Thymus (tissue), 14 donors: ENCODE results near the gene DVL2. TPM values are rescaled to one million over a fixed set of nuclear protein-coding genes. Genes with fewer than 3 reads are reported as not detected.

Source experiments
- DNase-seq, 9 donors: peaks; one replicate each; pipeline ENCODE4 v3.0.0-alpha.2; 2013; ENCODE audit warnings: low spot score in 9 of 9, low read depth in 6 of 9, missing footprints in 1 of 9
- H3K27ac ChIP-seq, 2 donors: one replicate each; pipeline ENCODE4 v1.5.1; 2013; ENCODE audit warnings: control low read depth in 1 of 2, low read depth in 1 of 2, low read length in 1 of 2, mild to moderate bottlenecking in 1 of 2, moderate library complexity in 1 of 2
- H3K27me3 ChIP-seq, 2 donors: one replicate each; pipeline ENCODE4 v1.5.1; 2013; ENCODE audit warnings: low read length in 1 of 2; ENCODE audit not compliant: control insufficient read depth in 2 of 2, insufficient read depth in 1 of 2
- H3K36me3 ChIP-seq, 2 donors: one replicate each; pipeline ENCODE4 v1.5.1; 2013; ENCODE audit warnings: low read length in 1 of 2, mild to moderate bottlenecking in 1 of 2, moderate library complexity in 1 of 2; ENCODE audit not compliant: control insufficient read depth in 2 of 2, insufficient read depth in 2 of 2
- H3K4me1 ChIP-seq, 2 donors: one replicate each; pipeline ENCODE4 v1.5.1; 2013; ENCODE audit warnings: low read length in 2 of 2; ENCODE audit not compliant: control insufficient read depth in 2 of 2, insufficient read depth in 2 of 2
- H3K4me3 ChIP-seq, 2 donors: one replicate each; pipeline ENCODE4 v1.5.1; 2013; ENCODE audit warnings: low read length in 2 of 2, control low read depth in 1 of 2, mild to moderate bottlenecking in 1 of 2
- H3K9me3 ChIP-seq, 2 donors: one replicate each; pipeline ENCODE4 v1.5.1; 2013; ENCODE audit warnings: low read length in 1 of 2, mild to moderate bottlenecking in 1 of 2; ENCODE audit not compliant: control insufficient read depth in 2 of 2, insufficient read depth in 1 of 2
- WGBS: extraction: QIAGEN DNeasy Blood & Tissue Kit; methylation state at CpG from one replicate; pipeline ENCODE4 v1.1.7; 2013; 5-methylcytosine and 5-hydroxymethylcytosine counted together
- long read RNA-seq, 10 donors: transcript quantifications; one replicate each; lab custom pipeline, GENCODE V29; 2026
- polyA plus RNA-seq: library from polyadenylated mRNA; stranded (reverse); fragments of 200-250 nt; gene quantifications from one replicate; pipeline ENCODE4 v1.2.3, GENCODE V29; 2013
- total RNA-seq: library from RNA; stranded (reverse); fragments of 120-200 nt; gene quantifications from one replicate; pipeline ENCODE4 v1.2.4, GENCODE V29; 2013
- donor health status: healthy.

The DVL2 gene
- total RNA-seq: 21.8 TPM
- 26.6 TPM for polyA plus RNA-seq
- long read RNA-seq, donor 1: 0 reads
- long read RNA-seq, donor 2: 0 reads
- long read RNA-seq, donor 3, partial matches to known transcripts: 0 of 4 reads
- long read RNA-seq, donor 3, other reads (novel, unspliced or antisense): 0 of 4 reads
- long read RNA-seq, donor 4, partial matches to known transcripts: 0 of 2 reads
- long read RNA-seq, donor 4, other reads (novel, unspliced or antisense): 0 of 2 reads
- long read RNA-seq, donor 5, partial matches to known transcripts: 0 of 4 reads
- long read RNA-seq, donor 5, other reads (novel, unspliced or antisense): 0 of 4 reads
- long read RNA-seq, donor 6, partial matches to known transcripts: 0 of 3 reads
- long read RNA-seq, donor 6, other reads (novel, unspliced or antisense): 0 of 3 reads
- long read RNA-seq, donor 7, partial matches to known transcripts: 0 of 3 reads
- long read RNA-seq, donor 7, other reads (novel, unspliced or antisense): 0 of 3 reads
- long read RNA-seq, donor 8, partial matches to known transcripts: 0 of 1 reads
- long read RNA-seq, donor 8, other reads (novel, unspliced or antisense): 0 of 1 reads
- long read RNA-seq, donor 9, partial matches to known transcripts: 0 of 1 reads
- long read RNA-seq, donor 9, other reads (novel, unspliced or antisense): 0 of 1 reads
- long read RNA-seq, donor 10, transcript DVL2-201 (15 exons, 3,018 nt): major isoform, 5 of 6 reads
- long read RNA-seq, donor 10, partial matches to known transcripts: 0 of 6 reads
- long read RNA-seq, donor 10, other reads (novel, unspliced or antisense): 0 of 6 reads

DNA sequence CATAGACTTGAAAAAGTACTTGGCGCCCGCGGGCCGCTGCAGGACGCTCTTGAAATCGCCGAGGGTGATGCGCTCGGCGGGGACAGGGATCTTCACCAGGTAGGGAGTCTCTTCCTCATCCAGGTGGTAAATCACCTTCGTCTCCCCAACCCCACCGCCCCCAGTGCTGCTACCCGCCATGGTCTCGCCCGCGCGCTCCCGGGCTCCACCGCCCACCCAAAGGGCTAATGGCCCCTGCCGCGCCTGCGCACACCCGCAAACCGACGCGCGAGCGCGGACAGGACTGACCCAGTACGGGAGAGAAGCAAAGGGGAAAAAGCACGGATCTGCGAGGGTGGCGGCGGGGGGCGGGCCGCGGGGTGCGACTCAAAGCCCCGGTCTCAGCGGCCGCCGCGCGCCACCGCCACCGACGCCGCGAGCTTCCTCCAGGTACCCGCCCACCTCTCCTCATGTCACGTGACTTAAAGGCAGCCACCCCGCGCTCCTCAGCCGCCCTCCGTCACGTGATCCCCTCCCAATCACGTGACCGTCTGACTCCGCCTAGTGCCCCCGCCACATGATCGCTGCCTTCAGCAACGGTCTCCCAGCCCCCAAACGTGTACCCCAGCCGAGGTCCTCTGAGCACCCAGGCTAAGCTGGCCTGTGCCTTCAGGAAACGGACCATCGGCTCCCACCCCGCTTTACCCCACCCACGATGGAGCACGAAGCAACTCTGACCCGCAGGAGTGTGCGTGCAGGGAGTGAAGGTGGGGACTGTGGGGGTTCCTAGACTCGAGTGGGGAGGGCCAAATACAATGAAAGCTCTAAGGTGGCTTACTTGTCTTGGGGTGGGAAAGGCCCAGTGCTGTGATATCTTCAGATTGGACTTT lies at the start of gene DVL2:
Gene DVL2 (minus strand): TSS at position 435 of the 869 bp plus-strand sequence. CDS start 255 bp downstream, at position 180.
- H3K36me3 ChIP-seq: peaks cover 31 to 45% of the 10 kb centered on the region in 2 donors
- no peaks in the 10 kb centered on the region for H3K27me3 ChIP-seq
- peaks cover 29 to 42% of the 10 kb centered on the region in 2 donors for H3K4me1 ChIP-seq
- DNase-seq: peak in 8 of 9 donors; percentile 88 to 97 (median 95)
- no peaks in the 10 kb centered on the region for H3K9me3 ChIP-seq
- H3K27ac ChIP-seq: peak within 1 kb of the TSS; percentile 72 to 91
- WGBS: under 1% methylated on average over 72 of the region's 72 CpGs
- H3K4me3 ChIP-seq: peak within 1 kb of the TSS; percentile 87 to 91

DNA sequence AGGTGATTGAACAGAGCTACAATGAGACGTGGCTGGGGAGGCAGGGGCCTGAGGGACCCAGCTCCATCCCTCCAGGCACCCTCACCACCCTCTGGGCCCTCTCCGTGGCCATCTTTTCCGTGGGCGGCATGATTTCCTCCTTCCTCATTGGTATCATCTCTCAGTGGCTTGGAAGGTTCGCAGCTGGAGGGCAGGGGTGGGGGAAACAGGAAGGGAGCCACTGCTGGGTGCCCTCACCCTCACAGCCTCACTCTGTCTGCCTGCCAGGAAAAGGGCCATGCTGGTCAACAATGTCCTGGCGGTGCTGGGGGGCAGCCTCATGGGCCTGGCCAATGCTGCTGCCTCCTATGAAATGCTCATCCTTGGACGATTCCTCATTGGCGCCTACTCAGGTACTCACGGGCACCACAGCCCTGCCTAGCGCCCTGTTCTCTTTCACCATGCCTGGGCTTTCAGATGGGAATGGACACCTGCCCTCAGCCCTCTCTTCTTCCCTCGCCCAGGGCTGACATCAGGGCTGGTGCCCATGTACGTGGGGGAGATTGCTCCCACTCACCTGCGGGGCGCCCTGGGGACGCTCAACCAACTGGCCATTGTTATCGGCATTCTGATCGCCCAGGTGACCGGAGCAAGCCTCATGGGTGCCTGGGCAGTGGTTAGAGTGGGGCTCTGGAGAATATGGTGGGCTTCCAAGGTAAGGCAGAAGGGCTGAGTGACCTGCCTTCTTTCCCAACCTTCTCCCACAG lies 49.3 kb upstream of the DVL2 start:
- H3K27me3 ChIP-seq: peaks cover 33 to 88% of the 10 kb centered on the region in 2 donors
- peaks cover 0 to 13% of the 10 kb centered on the region in 2 donors for H3K9me3 ChIP-seq
- H3K27ac ChIP-seq: no peak overlapping the region
- no peak for DNase-seq
- peaks cover 19 to 24% of the 10 kb centered on the region in 2 donors for H3K4me1 ChIP-seq
- H3K36me3 ChIP-seq: no peaks in the 10 kb centered on the region
- 84% methylated on average over 18 of the region's 18 CpGs for WGBS
- no peak overlapping the region for H3K4me3 ChIP-seq

DNA sequence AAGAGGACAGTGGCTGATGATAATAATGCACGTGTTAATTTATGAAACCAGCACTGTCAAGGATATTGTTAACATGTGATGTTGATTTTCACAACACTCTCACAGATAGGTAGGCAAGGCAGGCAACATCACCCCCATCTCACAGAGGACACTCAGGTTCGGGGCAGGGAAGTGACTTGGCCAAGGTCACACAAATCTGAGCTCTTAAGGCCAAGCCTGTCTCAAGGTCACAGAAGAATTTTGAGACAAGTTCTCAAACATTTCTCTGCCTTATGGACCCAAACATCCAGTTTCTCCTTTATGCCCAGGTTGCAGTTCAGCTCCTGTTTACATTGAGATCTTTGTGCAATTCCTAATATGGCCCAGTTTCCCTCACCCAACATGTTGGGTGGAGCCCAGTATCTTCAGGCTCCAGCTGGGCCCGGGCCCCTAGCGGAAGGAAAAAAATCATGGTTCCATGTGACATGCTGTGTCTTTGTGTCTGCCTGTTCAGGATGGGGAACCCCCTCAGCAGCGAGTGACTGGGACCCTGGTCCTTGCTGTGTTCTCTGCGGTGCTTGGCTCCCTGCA lies 48.5 kb upstream of the DVL2 start:
- no peak overlapping the region for H3K27ac ChIP-seq
- no peaks in the 10 kb centered on the region for H3K36me3 ChIP-seq
- H3K4me3 ChIP-seq: no peak overlapping the region
- 71% methylated on average over 6 of the region's 6 CpGs for WGBS
- peaks cover 33 to 84% of the 10 kb centered on the region in 2 donors for H3K27me3 ChIP-seq
- H3K9me3 ChIP-seq: peaks cover 0 to 13% of the 10 kb centered on the region in 2 donors
- no peak for DNase-seq
- peaks cover 19 to 24% of the 10 kb centered on the region in 2 donors for H3K4me1 ChIP-seq

DNA sequence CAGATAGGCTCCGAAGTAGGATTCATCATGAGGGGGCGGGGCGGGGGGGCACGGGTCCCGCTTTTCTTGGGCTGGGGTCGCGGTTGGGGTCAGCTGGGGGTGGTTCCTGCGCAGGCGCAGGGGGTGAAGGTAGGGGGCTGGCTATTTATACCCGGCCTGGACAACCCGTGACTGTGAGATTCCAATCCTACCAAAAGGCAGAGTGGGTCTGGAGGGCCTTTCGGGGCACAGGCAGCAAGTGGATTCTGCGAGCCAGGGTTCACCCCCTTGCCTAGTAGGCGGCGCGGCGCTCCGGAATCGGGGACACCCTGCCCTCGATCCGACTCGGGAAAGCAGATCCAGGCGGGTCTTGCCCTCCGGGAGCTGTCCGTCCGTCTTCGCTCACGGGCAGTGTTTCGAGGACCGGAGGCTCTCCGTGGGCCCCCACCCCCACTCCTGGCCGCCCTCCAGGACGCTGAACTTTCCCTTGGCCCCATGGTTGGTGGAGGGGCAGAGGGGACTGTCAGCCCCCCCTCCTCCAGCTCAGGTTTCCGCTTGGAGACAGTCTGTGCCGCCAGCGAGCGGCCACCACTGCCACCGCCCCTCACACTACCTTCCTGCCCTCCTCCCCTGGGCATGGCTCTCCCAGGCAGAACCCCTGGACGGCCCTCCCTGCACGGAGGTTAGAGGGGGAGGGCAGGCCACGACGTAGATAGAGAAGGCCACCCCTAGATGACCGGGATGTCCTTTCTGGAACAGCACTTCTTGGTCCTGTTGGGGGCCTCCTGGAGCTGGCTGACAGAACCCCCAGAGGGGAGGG lies 47.8 kb upstream of the DVL2 start:
- H3K9me3 ChIP-seq: peaks cover 0 to 13% of the 10 kb centered on the region in 2 donors
- H3K36me3 ChIP-seq: no peaks in the 10 kb centered on the region
- no peak for DNase-seq
- 3% methylated on average over 43 of the region's 43 CpGs for whole genome bisulfite sequencing
- H3K4me1 ChIP-seq: peaks cover 19 to 24% of the 10 kb centered on the region in 2 donors
- peaks cover 33 to 77% of the 10 kb centered on the region in 2 donors for H3K27me3 ChIP-seq
- H3K4me3 ChIP-seq: peak overlapping the region; percentile 27 to 35
- no peak overlapping the region for H3K27ac ChIP-seq

DNA sequence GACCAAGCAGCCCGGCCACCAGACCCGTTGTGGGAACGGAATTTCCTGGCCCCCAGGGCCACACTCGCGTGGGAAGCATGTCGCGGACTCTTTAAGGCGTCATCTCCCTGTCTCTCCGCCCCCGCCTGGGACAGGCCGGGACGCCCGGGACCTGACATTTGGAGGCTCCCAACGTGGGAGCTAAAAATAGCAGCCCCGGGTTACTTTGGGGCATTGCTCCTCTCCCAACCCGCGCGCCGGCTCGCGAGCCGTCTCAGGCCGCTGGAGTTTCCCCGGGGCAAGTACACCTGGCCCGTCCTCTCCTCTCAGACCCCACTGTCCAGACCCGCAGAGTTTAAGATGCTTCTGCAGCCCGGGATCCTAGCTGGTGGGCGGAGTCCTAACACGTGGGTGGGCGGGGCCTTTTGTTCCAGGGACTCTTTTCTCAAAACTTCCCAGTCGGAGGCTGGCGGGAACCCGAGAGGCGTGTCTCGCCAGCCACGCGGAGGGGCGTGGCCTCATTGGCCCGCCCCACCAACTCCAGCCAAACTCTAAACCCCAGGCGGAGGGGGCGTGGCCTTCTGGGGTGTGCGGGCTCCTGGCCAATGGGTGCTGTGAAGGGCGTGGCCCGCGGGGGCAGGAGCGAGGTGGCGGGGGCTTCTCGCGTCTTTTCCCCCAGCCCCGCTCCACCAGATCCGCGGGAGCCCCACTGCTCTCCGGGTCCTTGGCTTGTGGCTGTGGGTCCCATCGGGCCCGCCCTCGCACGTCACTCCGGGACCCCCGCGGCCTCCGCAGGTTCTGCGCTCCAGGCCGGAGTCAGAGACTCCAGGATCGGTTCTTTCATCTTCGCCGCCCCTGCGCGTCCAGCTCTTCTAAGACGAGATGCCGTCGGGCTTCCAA lies 47.0 kb upstream of the DVL2 start, which contains the start of gene SLC2A4:
Gene SLC2A4 (plus strand): TSS at position 645 of the 879 bp plus-strand sequence. CDS start 217 bp downstream, at position 862.
- peak within 1 kb of the TSS; percentile 27 to 35 for H3K4me3 ChIP-seq
- peak within 1 kb of the TSS; percentile 46 to 68 for H3K27ac ChIP-seq
- H3K9me3 ChIP-seq: peaks cover 0 to 13% of the 10 kb centered on the region in 2 donors
- H3K27me3 ChIP-seq: peaks cover 33 to 70% of the 10 kb centered on the region in 2 donors
- DNase-seq: peak in 7 of 9 donors; percentile 58 to 89 (median 77)
- H3K4me1 ChIP-seq: peaks cover 19 to 24% of the 10 kb centered on the region in 2 donors
- 1% methylated on average over 71 of the region's 71 CpGs for WGBS
- H3K36me3 ChIP-seq: no peaks in the 10 kb centered on the region

DNA sequence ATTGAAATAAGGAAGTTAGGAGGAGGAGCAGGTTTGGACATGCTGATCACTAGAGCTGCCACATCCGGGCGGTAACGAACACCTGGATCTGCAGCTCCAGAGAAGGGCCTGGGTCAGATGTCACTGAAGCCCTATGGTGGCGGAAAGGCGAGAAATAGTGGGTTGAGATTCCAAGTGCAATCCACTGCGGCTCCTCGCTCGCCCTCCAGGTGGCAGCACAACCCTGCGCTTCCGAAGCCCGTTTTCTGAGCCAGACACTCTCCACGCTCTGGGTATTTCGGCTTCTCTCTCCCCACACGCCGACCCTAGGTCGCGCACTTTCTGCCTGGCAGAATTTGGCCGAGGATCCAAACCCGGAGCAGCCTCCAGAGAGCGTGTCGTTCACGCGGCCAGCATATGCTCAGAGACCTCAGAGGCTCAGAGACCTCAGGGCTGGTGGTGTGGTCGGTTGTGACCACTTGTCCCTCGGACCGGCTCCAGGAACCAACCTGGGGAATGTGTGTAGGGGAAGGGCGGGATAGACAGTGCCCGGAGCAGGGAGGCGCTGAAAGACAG lies 46.3 kb upstream of the DVL2 start:
- H3K9me3 ChIP-seq: peaks cover 0 to 13% of the 10 kb centered on the region in 2 donors
- peak; percentile 60 to 90 (median 79) for DNase-seq
- 1% methylated on average over 29 of the region's 29 CpGs for WGBS
- H3K4me3 ChIP-seq: peak overlapping the region; percentile 27 to 35
- H3K27ac ChIP-seq: peak overlapping the region; percentile 46 to 68
- peaks cover 28 to 66% of the 10 kb centered on the region in 2 donors for H3K27me3 ChIP-seq
- no peaks in the 10 kb centered on the region for H3K36me3 ChIP-seq
- H3K4me1 ChIP-seq: peaks cover 19 to 24% of the 10 kb centered on the region in 2 donors
